ENCODE data around the gene EDA. TPM values are rescaled to one million over a fixed set of nuclear protein-coding genes. Genes with fewer than 3 reads are reported as not detected.

The EDA gene
- total RNA-seq, 4 donors from 2014 or later: 0.37 to 12.4 (median 3.8) TPM

- Histone ChIP-seq H3K4me1 (no peaks in the 10 kb centered on the region), H3K27me3 (no peaks in the 10 kb centered on the region), H3K4me3 (no peak overlapping the region), H3K36me3 (no peaks in the 10 kb centered on the region), H3K9me3 (no peaks in the 10 kb centered on the region), H3K27ac (no peak overlapping the region)
- 80% methylated on average over 9 of the region's 9 CpGs; no CpG with 5 or more reads in 1 of the 2 donors for WGBS, 2 donors (ENCODE audit: low coverage in 1 of 2)
- TF ChIP-seq CTCF (IDR thresholded peaks at IDR 0.05) (no peak), POLR2A (IDR thresholded peaks at IDR 0.05) (no peak), POLR2AphosphoS5 (IDR thresholded peaks at IDR 0.05) (no peak), EP300 (IDR thresholded peaks at IDR 0.05; ENCODE audit: low read depth) (no peak)
- intact Hi-C loops (cut with DNase I; ENCODE audit: low total_unique reads) (no loop called here), in situ Hi-C loops (cut with MboI; ENCODE audit: low pct_ligation_motif_present in 1 of 4, low pct_unique_long_range_greater_than_20kb in 1 of 4, low sequenced_read_pairs in 3 of 4) (loop anchor here in 2 of 4 donors (25.0 kb wide), 1 partner anchor 506 kb away; no protein-coding TSS in a partner anchor)
- DNase-seq: no peak
Observed at GRCh38 chrX:70043685-70044084, 427.8 kb downstream of the EDA start.

GRCh38 chrX:70044541-70045245 lies 428.8 kb downstream of the EDA start:
- H3K27ac ChIP-seq: no peak overlapping the region
- no peak for TF ChIP-seq EP300 (IDR thresholded peaks at IDR 0.05; ENCODE audit: low read depth)
- TF ChIP-seq POLR2AphosphoS5 (IDR thresholded peaks at IDR 0.05): no peak
- TF ChIP-seq CTCF (IDR thresholded peaks at IDR 0.05): no peak
- TF ChIP-seq POLR2A (IDR thresholded peaks at IDR 0.05): no peak
- in situ Hi-C loops (cut with MboI; ENCODE audit: low pct_ligation_motif_present in 1 of 4, low pct_unique_long_range_greater_than_20kb in 1 of 4, low sequenced_read_pairs in 3 of 4) (loop anchor here in 2 of 4 donors (25.0 kb wide), 1 partner anchor 507 kb away; no protein-coding TSS in a partner anchor), intact Hi-C loops (cut with DNase I; ENCODE audit: low total_unique reads) (no loop called here)
- H3K36me3 ChIP-seq: no peaks in the 10 kb centered on the region
- no peaks in the 10 kb centered on the region for H3K4me1 ChIP-seq
- H3K4me3 ChIP-seq: no peak overlapping the region
- no peaks in the 10 kb centered on the region for H3K9me3 ChIP-seq
- H3K27me3 ChIP-seq: no peaks in the 10 kb centered on the region
- DNase-seq: no peak
- 58% methylated on average over 4 of the region's 4 CpGs; no CpG with 5 or more reads in 1 of the 2 donors for WGBS, 2 donors (ENCODE audit: low coverage in 1 of 2)

GRCh38 chrX:70046978-70047377 lies 431.1 kb downstream of the EDA start:
- H3K4me3 ChIP-seq: no peak overlapping the region
- H3K4me1 ChIP-seq: no peaks in the 10 kb centered on the region
- TF ChIP-seq CTCF (IDR thresholded peaks at IDR 0.05) (no peak), POLR2A (IDR thresholded peaks at IDR 0.05) (no peak), EP300 (IDR thresholded peaks at IDR 0.05; ENCODE audit: low read depth) (no peak), POLR2AphosphoS5 (IDR thresholded peaks at IDR 0.05) (no peak)
- no peak overlapping the region for H3K27ac ChIP-seq
- in situ Hi-C loops (cut with MboI; ENCODE audit: low pct_ligation_motif_present in 1 of 4, low pct_unique_long_range_greater_than_20kb in 1 of 4, low sequenced_read_pairs in 3 of 4) (loop anchor here in 2 of 4 donors (25.0 kb wide), 1 partner anchor 510 kb away; no protein-coding TSS in a partner anchor), intact Hi-C loops (cut with DNase I; ENCODE audit: low total_unique reads) (no loop called here)
- no peaks in the 10 kb centered on the region for H3K9me3 ChIP-seq
- H3K36me3 ChIP-seq: no peaks in the 10 kb centered on the region
- DNase-seq: no peak
- no peaks in the 10 kb centered on the region for H3K27me3 ChIP-seq

- no peaks in the 10 kb centered on the region for H3K9me3 ChIP-seq
- no peak for DNase-seq
- H3K27me3 ChIP-seq: no peaks in the 10 kb centered on the region
- no peaks in the 10 kb centered on the region for H3K36me3 ChIP-seq
- H3K4me1 ChIP-seq: no peaks in the 10 kb centered on the region
- TF ChIP-seq CTCF (IDR thresholded peaks at IDR 0.05): no peak
- no peak for TF ChIP-seq EP300 (IDR thresholded peaks at IDR 0.05; ENCODE audit: low read depth)
- no peak for TF ChIP-seq POLR2AphosphoS5 (IDR thresholded peaks at IDR 0.05)
- TF ChIP-seq POLR2A (IDR thresholded peaks at IDR 0.05): no peak
- WGBS, 2 donors (ENCODE audit: low coverage in 1 of 2): 69 to 80% methylated on average over 1 to 3 of the region's 3 CpGs
- H3K27ac ChIP-seq: no peak overlapping the region
- H3K4me3 ChIP-seq: no peak overlapping the region
- in situ Hi-C loops (cut with MboI; ENCODE audit: low pct_ligation_motif_present in 1 of 4, low pct_unique_long_range_greater_than_20kb in 1 of 4, low sequenced_read_pairs in 3 of 4): loop anchor here in 2 of 4 donors (25.0 kb wide), 1 partner anchor 512 kb away; no protein-coding TSS in a partner anchor
- intact Hi-C loops (cut with DNase I; ENCODE audit: low total_unique reads): no loop called here
Observed at GRCh38 chrX:70049406-70049805, 433.5 kb downstream of the EDA start.
